ENCODE data around the gene ADORA1.
A peak's percentile ranks its signal among the peaks of the same experiment; 100 is the strongest.

The ADORA1 gene

DNA sequence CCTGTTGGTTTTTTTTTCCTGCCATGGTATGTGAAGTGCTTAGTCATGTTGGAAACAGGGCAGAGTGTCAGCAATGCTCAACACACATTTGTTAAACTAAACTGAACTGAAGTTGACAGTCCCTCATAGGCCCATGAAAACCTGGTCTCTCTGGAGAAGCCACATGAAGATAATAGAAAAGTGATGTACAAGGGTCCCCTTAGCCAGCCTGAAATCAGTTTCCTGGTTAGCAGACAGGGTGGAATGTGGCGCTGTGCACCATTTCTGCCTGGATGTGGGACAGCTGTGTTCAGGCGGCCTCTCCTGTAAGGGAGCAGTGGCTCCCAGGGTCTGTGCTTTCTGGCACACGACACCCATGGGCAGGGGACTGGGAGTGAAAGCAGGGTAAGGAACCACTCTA, 68.8 kb downstream of the ADORA1 start:
- DNase-seq: no peak

DNA sequence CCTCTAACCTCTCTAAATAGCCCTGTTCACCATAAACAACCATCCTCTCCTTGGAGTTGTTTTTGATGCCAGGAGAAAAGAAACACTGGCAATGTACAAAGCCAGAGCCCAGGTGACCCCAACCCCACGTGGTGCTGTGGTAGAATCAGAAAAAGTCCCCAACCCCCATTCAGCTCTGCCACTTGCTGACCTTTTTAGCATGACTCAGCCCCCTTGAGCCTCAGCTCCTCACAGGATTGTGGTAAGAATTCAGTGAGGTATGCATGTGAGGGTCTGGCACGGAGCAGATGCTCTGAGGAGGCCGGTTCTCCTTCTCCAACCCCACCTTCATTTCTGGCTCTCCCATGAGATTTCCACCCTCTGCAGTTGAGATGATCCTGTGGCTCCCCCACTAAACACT, 70.1 kb downstream of the ADORA1 start:
- DNase-seq: no peak

DNA sequence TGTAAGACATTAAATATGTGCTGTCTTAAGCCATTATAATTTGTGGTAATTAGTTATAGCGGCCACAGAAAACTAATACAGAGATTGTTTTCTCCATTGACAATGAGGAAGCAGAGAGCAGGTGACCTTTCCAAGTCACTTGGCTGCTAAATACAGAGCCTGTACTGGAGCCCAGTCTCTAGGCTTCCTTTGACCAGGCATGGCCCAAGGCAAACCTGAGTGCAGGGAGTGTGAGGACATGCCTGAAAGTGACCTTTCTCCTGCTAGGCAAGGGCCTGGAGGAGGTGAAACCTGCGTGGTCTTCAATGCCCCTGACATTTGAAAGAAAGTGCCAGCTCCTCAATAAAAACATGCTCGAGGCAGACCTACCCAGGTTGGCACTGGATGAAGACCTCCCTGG, 71.5 kb downstream of the ADORA1 start:
- no peak for DNase-seq

DNA sequence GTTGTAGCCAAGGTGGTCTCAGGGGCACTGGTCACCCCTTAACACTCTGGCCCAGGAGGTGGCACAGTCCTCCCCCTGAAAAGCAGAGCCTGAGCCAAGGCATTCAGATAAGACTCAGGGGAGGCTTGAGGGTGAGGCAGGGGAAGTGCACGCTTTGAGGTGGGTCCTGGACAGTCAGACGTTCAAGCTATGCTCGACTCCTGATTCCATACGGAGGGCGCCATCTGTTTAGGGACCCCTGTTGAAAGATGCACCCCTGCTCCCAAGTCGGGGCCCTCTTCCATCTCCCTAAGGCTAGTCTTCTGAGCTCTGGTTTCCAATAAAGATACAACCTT, 71.9 kb downstream of the ADORA1 start:
- DNase-seq: no peak

DNA sequence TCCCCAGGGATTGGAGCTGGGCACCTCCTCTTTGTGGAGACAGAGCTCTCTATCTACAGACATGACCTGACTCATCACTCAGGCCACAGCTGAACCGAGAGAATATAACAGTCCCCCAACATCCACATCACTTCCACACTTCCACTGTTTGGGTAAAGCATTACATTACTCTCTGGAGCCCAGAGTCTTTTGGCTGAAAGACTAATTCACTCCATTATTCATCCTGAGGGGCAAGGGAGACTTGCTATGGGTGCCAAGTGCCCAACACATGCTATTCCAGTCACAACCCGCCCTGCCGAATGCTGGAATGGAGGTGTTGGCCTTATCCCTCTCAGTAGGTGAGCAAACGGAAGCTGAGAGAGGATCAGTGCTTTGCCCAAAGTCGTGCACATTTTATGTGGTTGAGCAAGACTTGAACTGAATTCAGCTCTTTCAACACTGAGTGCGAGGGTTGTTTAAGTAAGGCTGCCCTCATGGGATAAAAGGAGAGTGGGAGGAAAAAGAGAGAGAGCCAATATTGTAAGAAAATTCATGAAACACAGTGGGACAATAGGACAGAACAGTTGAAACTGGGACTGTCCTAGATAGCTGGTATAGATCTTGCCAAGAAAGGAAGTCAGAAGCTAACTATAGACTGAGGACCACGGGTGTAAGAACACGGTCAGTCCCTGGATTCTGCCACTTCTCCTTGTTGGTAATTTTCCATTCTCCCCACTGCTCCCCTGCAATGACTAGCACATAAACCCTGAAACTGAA, 72.5 kb downstream of the ADORA1 start:
- no peak for DNase-seq

DNA sequence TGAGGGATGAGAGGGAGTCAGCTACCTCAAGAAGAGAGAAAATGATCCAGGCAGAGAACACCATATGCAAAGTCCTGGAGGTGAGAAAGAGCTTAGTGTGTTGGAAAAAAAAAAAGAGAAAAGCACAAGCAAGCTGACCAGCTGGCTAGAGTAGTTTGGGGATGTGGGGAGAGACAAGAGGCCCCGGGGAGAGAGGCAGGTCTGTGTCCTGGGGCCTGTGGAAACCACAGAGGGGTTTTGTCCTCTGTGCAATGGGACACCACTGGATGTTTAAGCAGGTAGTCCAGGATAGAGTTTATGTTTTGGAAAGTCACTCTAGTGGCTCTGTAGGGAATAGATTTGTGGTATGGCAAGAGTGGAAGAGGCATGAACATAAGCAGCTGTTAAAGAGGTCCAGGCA, 73.4 kb downstream of the ADORA1 start:
- no peak for DNase-seq

DNA sequence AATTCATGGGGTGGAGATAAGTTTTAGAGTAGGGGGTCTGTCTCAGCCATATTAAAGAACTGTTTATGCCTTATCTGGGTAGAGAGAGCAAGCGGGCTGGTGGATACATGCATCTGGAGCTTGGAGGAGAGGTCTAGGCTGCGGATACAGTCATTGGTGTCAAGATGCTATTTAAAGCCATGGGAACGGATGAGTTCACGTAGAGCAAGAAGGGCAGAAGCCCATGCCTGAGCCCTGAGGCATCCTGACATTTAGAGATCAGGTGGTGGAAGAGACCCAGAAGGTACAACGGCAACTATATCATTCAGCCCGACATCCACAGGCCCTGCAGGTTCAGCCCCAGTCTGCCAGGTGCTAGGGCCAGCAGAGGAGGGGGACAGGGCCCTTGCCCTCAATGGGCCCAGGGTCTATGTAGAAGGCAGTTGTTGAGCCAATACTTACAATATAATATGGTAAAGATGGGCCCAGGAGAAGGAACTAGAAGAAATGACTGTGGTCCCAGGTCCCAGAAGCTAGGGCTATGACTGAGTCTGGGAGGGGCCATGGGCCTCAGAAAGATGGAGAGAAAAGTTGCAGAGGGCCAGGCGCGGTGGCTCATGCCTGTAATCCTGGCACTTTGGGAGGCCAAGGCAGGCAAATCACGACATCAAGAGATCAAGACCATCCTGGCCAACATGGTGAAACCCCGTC, 74.1 kb downstream of the ADORA1 start:
- no peak for DNase-seq

DNA sequence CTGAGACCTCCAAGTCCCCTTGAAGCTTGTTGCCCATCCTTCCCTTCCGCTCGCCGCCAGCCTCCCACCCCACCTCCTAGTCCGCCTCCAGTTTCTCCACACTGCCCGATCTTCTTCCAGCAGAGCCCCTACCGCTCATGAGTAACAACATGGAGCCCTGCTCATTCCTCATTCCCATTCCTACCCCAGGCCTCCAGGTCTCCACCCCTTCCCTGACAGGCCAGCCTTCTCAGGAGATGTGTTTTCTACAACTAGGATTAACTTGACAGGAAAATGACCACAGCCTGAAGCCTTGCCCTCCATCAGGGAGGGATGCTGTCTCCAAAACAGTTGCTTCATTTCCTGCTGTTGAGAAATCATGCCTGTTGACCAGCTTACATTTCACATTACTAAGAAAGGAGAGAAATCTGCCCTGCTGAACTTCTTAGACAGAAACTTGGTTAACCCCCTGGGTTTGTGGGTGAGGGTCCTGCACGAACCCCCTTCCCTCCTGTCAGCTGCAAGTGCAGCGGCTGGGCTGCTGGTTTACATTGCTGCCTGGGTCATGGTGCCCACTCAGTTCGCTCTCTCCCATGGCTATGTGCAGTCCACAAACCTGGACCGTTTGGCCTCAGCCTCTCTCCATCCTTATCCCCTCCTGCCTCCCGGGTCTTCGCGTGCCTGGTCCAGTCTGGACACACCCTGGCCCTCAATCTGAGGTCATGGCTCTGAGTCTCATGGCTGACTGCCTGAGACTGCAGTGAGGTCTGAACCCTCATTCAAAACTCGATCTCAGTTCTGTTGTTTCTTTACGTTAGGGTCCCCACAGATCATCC, 75.1 kb downstream of the ADORA1 start:
- no peak for DNase-seq

DNA sequence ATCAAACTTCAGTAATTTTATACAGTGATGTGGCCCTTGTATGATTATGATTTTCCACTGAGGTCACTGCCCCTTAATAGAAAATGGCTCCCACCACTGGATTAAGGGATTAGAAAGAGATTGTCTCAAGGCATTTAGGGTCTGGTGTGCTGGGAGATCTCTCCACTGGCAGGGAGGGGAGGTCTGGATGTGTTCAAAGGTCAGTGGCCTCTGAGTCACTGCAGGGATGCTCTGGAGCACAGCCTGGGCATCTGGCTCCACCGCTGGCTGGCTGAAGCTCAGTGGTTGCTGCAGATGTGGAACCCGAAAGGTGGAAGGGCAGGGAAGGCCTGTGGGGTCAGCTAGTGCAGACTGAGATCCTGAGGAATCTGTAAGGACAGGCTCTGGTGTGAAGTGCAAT, 77.2 kb downstream of the ADORA1 start:
- peak; percentile 77 for DNase-seq

DNA sequence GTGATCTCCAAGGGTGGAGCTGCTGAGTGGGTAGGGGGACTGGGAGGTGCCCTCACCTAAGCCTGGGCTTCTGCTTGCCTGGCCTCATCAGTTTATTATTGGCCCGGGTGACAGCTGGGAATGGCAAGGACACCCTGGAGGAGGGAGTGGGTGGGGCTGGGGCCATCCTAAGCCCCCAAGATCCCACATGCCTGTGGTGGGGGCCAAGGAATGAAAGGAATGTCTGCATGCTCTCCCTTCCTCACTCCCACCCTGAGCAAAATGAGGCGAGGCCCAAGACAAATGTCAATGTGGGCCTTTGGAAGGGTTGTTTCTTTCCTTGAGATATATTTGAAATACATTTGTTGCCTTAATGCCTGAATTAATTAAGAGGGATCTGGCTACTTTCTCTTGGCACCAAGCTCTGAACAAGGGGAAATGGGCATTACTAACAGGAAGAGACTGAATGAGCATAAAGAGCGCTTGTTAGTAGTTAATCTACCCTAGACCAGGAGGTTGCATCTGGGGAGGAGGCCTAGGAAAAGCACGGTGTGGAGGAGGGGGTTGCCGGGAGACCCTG, 78.7 kb downstream of the ADORA1 start:
- peak; percentile 42 for DNase-seq

DNA sequence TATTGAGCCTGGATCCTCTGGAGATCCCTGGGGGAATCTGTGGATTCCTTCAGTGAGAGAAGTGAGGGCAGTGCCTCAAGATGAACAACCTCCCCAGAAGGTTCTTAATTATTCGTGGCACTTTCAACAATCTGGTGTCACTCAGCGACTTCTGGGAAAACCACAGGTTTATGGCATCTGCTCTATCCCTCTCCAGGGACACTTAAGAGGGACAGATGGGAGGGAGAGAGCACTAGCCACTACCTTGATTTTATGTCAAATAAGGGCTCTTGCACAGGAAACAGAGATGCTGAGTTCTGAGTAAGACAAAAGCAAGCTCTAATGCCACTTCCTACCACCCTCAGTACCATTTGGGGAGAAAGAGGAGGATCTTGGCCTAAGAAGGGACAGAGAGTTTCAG, 80.2 kb downstream of the ADORA1 start:
- peak; percentile 85 for DNase-seq

DNA sequence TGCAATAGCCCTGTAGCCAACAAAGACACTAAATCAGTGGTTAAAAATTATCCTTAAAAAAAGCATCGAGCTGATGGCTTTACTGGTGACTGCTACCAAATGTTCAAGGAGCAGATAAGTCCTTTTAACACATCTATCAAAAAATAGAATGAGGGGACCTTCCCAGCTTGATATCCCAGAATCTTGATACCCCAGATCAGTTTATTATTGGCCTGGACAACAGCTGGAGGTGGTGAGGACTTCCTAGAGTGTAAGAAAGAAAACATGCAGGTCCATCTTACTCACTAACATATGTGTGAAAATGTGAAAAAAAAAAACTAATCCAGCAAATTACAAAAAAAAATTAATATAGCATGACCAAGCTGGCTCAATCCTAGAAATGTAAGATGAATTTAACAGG, 80.7 kb downstream of the ADORA1 start:
- DNase-seq: no peak

DNA sequence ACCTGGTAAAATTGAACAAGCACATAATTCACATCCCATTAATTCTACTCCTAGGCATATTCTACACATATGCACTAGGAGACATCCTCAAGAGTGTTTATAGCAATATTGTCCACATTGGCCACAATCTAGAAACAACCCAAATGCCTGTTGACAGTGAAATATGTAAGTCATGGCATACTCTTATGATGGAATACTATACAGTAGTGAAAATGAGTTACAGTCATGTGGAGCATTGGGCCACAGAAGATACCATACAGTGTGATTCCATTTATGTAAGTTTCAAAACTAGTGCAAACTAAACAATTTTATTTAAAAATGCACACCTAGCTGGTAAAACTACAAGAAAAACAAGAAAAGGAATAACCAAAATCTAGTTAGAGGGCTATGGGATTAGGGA, 82.8 kb downstream of the ADORA1 start:
- no peak for DNase-seq

DNA sequence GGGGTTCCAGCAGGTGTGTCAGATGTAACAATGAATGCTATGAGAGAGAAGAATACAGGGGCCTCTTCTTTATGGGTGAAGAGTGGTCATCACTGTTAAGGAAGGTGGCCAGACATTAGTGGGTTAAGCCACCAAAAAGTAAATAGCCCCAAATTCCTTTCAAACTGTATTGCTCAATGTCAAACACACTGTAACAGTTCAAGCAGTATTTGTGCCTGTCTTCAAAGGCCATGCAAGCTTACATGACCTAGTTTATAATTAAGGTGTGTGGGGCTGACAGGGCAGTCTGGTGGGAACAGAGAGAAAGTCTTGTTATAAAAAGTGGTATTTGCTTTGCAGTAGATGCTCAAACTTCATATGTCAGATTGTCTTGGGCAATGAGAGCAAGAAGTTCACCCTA, 83.5 kb downstream of the ADORA1 start:
- DNase-seq: no peak

DNA sequence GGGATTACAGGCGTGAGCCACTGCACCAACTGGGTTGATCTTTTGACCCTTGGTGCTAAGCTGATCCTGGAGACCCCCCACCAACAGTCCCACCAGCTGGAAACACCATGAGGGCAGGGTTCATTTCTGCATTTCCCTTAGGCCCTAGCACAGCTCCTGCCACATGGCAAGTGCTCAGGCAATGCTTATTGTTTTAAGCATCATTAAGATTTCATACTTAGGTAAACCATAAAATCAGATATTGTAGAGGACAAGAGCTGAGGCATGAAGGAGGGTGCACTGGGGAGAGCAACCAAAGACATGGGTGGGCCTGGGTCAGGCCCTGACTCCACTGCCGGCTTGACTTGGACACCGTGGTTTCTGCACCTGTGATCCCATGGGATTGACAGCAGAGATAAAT, 84.3 kb downstream of the ADORA1 start:
- no peak for DNase-seq

DNA sequence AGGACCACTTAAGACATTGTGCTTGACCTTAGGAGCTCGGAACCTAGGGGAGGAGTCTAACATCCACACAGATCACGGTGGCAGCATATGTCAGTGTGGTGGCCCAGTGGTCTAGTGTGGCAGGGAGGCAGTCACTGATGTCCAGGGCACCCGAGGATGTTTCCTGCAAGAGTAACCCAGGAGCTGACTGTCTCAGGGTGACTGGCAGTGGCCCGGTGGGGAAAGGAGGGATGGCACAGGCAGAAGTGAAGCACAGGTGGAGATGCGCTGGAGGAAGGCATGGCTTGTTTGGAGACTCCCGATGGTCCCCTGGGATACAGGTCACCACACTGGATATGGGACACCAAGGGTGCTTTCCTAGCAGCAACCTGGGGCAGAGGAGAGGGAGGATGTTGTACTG, 85.6 kb downstream of the ADORA1 start:
- DNase-seq: no peak

DNA sequence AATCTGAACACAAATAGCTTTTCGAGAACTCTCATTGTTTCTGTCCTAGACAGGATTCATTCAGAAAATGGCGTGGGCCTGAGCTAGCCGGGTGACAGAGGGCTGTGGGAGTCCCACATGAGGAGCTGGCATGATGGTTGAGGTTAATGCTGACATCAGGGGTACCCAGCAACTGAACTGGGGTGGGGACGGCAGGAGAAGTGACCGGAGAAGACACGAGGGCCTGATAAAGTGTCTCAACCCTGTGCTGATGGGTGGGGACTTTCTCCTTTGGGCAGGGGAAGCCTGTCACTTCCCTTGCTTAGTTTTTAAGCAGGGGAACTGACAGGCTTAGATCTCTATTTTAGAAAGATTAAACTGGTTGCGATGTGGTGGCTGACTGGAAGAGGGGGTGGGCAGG, 87.3 kb downstream of the ADORA1 start:
- no peak for DNase-seq

DNA sequence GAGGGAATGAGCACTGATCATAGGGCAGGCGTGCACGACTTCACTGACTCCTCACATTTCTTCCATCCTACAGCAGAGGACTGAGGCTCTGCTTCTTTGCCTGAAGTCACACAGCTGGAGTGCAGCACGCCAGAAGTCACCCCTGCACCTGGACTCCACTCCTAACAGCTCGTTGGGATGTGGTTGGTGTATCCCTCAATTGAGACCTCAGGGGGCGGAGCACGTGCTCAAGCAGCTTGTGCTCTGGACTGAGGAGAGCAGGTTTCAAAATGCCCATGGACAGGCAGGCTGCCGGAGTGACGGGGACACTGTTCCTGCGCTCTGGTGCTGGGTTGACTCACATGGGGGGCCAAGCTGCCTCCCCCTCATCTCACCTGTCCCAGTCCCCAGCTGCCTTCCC, 88.0 kb downstream of the ADORA1 start:
- DNase-seq: peak; percentile 35

DNA sequence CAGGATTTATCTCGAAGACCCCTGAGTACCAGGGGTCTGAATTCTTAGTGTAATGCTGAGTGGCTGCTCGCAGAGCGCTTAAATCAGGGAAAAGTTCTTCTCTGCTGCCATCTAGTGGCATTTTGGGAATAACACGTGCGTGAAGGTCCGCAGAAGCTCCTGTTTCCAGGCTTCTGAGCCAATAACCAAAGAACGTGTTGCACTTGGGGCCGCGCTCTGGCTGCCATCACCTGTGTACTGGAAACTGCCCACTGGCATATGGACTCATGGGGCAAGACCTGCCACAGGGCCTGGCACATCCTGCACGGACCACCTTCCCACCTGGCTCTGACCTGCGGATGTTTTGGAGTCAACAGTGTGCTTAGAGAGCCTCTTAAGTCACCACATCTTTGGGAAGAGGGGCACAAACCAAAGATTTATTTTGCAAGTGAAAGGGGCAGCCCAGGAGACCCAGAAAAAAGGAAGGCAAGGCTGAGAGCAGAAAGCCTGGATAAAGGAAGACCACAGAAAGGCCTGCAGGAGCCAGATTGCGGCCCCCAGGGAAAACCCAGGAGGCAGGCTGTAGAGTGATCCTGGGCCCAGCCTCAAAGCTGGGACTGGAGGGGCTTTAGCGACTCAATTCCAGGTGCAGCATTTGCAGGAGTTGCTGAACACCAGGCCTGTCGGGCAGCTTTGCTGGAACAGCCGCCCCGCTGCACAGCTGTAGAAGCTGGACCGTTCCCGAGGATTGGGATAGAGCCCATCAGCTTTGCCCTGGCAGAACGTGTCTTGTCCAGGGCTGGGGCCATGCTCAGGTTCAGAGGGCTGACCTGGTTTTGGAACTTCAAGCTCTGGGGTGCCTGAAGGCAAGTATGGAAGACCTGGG, 89.0 kb downstream of the ADORA1 start:
- peak; percentile 94 for DNase-seq
